ENCODE measurements around the gene CFAP221. TPM values are rescaled to one million over a fixed set of nuclear protein-coding genes. Genes with fewer than 3 reads are reported as not detected.

CFAP221 gene
- total RNA-seq, 1 experiment from 2014 or later: not detected

GRCh38 chr2:119650846-119651370, 106.7 kb downstream of the CFAP221 start:
- H3K9me3 ChIP-seq (ENCODE audit: insufficient read depth, low read depth): no peaks in the 10 kb centered on the region
- peaks cover 4% of the 10 kb centered on the region; the same call in 1 of the 2 replicates for H3F3A ChIP-seq (ENCODE audit: insufficient read depth, low read depth)
- TF ChIP-seq, protein P1, sequence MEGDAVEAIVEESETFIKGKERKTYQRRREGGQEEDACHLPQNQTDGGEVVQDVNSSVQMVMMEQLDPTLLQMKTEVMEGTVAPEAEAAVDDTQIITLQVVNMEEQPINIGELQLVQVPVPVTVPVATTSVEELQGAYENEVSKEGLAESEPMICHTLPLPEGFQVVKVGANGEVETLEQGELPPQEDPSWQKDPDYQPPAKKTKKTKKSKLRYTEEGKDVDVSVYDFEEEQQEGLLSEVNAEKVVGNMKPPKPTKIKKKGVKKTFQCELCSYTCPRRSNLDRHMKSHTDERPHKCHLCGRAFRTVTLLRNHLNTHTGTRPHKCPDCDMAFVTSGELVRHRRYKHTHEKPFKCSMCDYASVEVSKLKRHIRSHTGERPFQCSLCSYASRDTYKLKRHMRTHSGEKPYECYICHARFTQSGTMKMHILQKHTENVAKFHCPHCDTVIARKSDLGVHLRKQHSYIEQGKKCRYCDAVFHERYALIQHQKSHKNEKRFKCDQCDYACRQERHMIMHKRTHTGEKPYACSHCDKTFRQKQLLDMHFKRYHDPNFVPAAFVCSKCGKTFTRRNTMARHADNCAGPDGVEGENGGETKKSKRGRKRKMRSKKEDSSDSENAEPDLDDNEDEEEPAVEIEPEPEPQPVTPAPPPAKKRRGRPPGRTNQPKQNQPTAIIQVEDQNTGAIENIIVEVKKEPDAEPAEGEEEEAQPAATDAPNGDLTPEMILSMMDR (conservative IDR thresholded peaks at IDR 0.05): no peak
- TF ChIP-seq EZH2 (IDR thresholded peaks at IDR 0.05; ENCODE audit: low read depth): no peak
- H4K20me1 ChIP-seq (ENCODE audit: insufficient read depth): peaks cover 3% of the 10 kb centered on the region; the same call in 1 of the 2 replicates
- no peak for DNase-seq
- ChIA-PET POLR2A (ENCODE audit: unreplicated experiment) (no interaction called here), CTCF (interaction anchor here (1.1 kb wide), 1 partner anchor 524 kb away, joined by 3 read pairs; no protein-coding TSS in a partner anchor)
- no peak overlapping the region for H2AFZ ChIP-seq
- H3K27me3 ChIP-seq (ENCODE audit: insufficient read depth, low read depth): no peaks in the 10 kb centered on the region
- no peaks in the 10 kb centered on the region for H3K9me2 ChIP-seq (ENCODE audit: insufficient read depth)
- no peak overlapping the region for H3K4me3 ChIP-seq
- H3K79me2 ChIP-seq (ENCODE audit: low read depth): no peaks in the 10 kb centered on the region
- intact Hi-C loops (cut with micrococcal nuclease; ENCODE audit: unreplicated experiment): no loop called here
- H3K36me3 ChIP-seq (ENCODE audit: low read depth): no peaks in the 10 kb centered on the region
- H3K4me2 ChIP-seq: no peak overlapping the region
- H3K27ac ChIP-seq: no peak overlapping the region
- no TSS peak for BruUV-seq (replicated peaks)
- H3K4me1 ChIP-seq (replicated peaks; ENCODE audit: insufficient read depth): peaks cover 16% of the 10 kb centered on the region; the same call in 1 of the 2 replicates

DNA sequence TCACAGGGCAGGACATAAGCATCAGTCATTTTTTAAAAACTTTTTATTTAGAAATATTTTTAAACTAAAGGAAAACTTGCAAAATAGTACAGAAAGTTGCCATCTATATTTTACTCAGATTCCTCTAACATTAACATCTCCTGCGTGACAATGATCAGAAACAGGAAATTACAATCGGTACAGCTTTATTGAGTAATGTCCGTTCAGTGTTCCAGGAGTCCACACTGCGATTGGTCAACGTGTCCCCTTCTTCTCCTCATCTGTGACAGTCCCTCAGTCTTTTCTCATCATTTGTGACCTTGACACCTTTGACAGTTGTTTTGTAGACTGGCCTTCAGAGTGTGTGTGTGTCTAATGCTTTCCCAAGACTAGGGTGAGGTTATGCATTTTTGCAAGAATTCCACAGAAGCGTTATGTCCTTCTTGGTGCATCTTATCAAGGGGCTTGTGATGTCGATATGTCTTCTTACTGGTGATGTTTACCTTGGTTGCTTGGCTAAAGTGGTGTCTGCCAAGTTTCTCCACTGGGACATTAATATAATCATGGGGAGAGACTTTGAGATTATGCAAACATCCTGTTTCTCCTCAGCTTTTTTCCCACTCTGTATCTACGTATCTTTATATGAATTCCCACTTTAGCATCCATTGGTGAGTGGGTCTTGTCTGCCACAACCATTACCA, 113.4 kb downstream of the CFAP221 start:
- BruUV-seq (replicated peaks): no TSS peak

GRCh38 chr2:119659601-119660342, 115.5 kb downstream of the CFAP221 start:
- H3K36me3 ChIP-seq (ENCODE audit: low read depth): no peaks in the 10 kb centered on the region
- no peaks in the 10 kb centered on the region for H4K20me1 ChIP-seq (ENCODE audit: insufficient read depth)
- no peak overlapping the region for H2AFZ ChIP-seq
- no peak overlapping the region for H3K27ac ChIP-seq
- TF ChIP-seq, protein P1 (conservative IDR thresholded peaks at IDR 0.05): peak; percentile 96
- TF ChIP-seq EZH2 (IDR thresholded peaks at IDR 0.05; ENCODE audit: low read depth): no peak
- H3F3A ChIP-seq (ENCODE audit: insufficient read depth, low read depth): no peaks in the 10 kb centered on the region
- ChIA-PET POLR2A (ENCODE audit: unreplicated experiment) (no interaction called here), CTCF (interaction anchor here (1.6 kb wide), 1 partner anchor 18 kb away, joined by 3 read pairs; no protein-coding TSS in a partner anchor)
- H3K9me3 ChIP-seq (ENCODE audit: insufficient read depth, low read depth): no peaks in the 10 kb centered on the region
- H3K4me1 ChIP-seq (replicated peaks; ENCODE audit: insufficient read depth): no peaks in the 10 kb centered on the region
- intact Hi-C loops (cut with micrococcal nuclease; ENCODE audit: unreplicated experiment): loop anchor here (1.0 to 10.0 kb wide), 3 partner anchors 18 to 645 kb away; no protein-coding TSS in a partner anchor
- peak overlapping the region; percentile 10; the same call in 1 of the 2 replicates for H3K4me2 ChIP-seq
- no peaks in the 10 kb centered on the region for H3K79me2 ChIP-seq (ENCODE audit: low read depth)
- BruUV-seq (replicated peaks): no TSS peak
- H3K9me2 ChIP-seq (ENCODE audit: insufficient read depth): no peaks in the 10 kb centered on the region
- no peak overlapping the region for H3K4me3 ChIP-seq
- H3K27me3 ChIP-seq (ENCODE audit: insufficient read depth, low read depth): 0 out of 2 replicates have a peak, but pooled peaks cover 3% of the 10 kb centered on the region
- peak in 1 of 2 experiments; percentile 40 for DNase-seq

More for the DNA sequence above, 113.4 kb downstream of the CFAP221 start:
- Histone ChIP-seq H2AFZ (no peak overlapping the region), H3F3A (ENCODE audit: insufficient read depth, low read depth) (no peaks in the 10 kb centered on the region), H3K9me3 (ENCODE audit: insufficient read depth, low read depth) (no peaks in the 10 kb centered on the region), H3K4me2 (no peak overlapping the region), H3K4me1 (replicated peaks; ENCODE audit: insufficient read depth) (no peaks in the 10 kb centered on the region), H3K27ac (no peak overlapping the region), H3K9me2 (ENCODE audit: insufficient read depth) (no peaks in the 10 kb centered on the region), H3K79me2 (ENCODE audit: low read depth) (no peaks in the 10 kb centered on the region), H4K20me1 (ENCODE audit: insufficient read depth) (no peaks in the 10 kb centered on the region), H3K4me3 (no peak overlapping the region), H3K36me3 (ENCODE audit: low read depth) (no peaks in the 10 kb centered on the region), H3K27me3 (ENCODE audit: insufficient read depth, low read depth) (no peaks in the 10 kb centered on the region)
- DNase-seq: no peak
- TF ChIP-seq, protein P1 (conservative IDR thresholded peaks at IDR 0.05): no peak
- TF ChIP-seq EZH2 (IDR thresholded peaks at IDR 0.05; ENCODE audit: low read depth): no peak
- intact Hi-C loops (cut with micrococcal nuclease; ENCODE audit: unreplicated experiment): loop anchor here (2.0 kb wide), 1 partner anchor 775 kb away; no protein-coding TSS in a partner anchor
- ChIA-PET CTCF (interaction anchor here (0.6 to 0.7 kb wide), 2 partner anchors 180 to 330 kb away, joined by 5 to 7 read pairs; no protein-coding TSS in a partner anchor), POLR2A (ENCODE audit: unreplicated experiment) (no interaction called here)

Measured in PC-9 (cell line).